Mesodermal cell (in vitro differentiated cells): ENCODE data around the gene IER3IP1.
"Not testable (repeated sequence)": the region's sequence is repeated elsewhere in the genome, so short reads cannot be mapped to it uniquely, and the experiment has no call there.

ENCODE experiments used
- H3K27ac ChIP-seq: 2 replicates; pipeline ENCODE4 v1.7.0; 2013; ENCODE audit warnings: mild to moderate bottlenecking, low read depth, low read length, moderate library complexity; ENCODE audit not compliant: severe bottlenecking
- H3K36me3 ChIP-seq: 2 replicates; pipeline ENCODE4 v1.7.1; 2013; ENCODE audit warnings: mild to moderate bottlenecking, low read length, moderate library complexity; ENCODE audit not compliant: control insufficient read depth, insufficient read depth
- H3K4me1 ChIP-seq: one replicate; pipeline ENCODE4 v1.7.1; 2013; ENCODE audit warnings: mild to moderate bottlenecking, low read length; ENCODE audit not compliant: insufficient read depth, control insufficient read depth, poor library complexity, severe bottlenecking
- H3K4me3 ChIP-seq: 2 replicates; pipeline ENCODE4 v1.7.0; 2013; ENCODE audit warnings: low read length, control low read depth, mild to moderate bottlenecking; ENCODE audit not compliant: insufficient read depth, poor library complexity, severe bottlenecking; ENCODE audit errors: extremely low read depth
- H3K9me3 ChIP-seq: 2 replicates; pipeline ENCODE4 v1.7.1; 2013; ENCODE audit warnings: mild to moderate bottlenecking, low read length, moderate library complexity; ENCODE audit not compliant: control insufficient read depth
- WGBS, 2 experiments: methylation state at CpG; one replicate each; pipeline ENCODE4 v1.1.5; 2013; ENCODE audit warnings: missing lambda C conversion rate in 2 of 2; ENCODE audit not compliant: insufficient coverage in 2 of 2; 5-methylcytosine and 5-hydroxymethylcytosine counted together

IER3IP1 gene

DNA sequence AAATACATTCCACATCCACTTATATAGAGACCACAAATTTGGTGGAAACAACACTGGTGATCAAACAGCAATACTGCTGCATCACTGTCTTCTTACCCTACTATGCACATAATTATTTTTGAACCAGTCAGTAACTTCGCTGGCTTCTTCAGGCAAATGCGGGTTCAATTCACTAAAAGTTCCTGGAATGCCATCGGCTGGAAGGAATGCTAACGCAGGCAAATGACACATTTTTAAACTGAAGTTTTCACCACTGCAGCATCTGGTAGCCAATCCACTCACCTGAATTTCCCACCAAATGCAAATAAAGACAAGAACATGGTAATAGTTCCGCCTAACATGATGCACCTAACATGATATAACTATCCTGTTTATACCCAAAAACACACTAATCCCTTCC, 15.9 kb downstream of the IER3IP1 start:
- Histone ChIP-seq H3K4me3 (no peak overlapping the region), H3K27ac (no peak overlapping the region), H3K4me1 (no peaks in the 10 kb centered on the region), H3K36me3 (peaks cover 17% of the 10 kb centered on the region), H3K9me3 (no peaks in the 10 kb centered on the region)
- 92% methylated on average over 5 of the region's 5 CpGs for WGBS, 2 experiments

DNA sequence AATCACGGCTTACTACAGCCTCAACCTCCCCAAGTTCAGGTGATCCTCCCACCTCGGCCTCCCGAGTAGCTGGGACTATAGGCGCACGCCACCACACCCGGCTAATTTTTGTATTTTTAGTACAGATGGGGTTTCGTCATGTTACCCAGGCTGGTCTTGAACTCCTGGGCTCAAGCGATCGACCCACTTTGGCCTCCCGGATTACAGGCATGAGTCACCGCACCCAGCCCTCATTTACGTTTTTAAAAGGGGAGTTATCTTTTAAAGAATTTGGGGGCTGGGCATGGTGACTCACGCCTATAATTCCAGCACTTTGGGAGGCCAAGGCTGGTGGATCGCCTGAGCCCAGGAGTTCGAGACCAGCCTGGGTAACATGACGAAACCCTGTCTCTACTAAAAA, 17.8 kb downstream of the IER3IP1 start:
- WGBS, 2 experiments, result 86 to 94% methylated on average over 11 to 14 of the region's 16 CpGs

DNA sequence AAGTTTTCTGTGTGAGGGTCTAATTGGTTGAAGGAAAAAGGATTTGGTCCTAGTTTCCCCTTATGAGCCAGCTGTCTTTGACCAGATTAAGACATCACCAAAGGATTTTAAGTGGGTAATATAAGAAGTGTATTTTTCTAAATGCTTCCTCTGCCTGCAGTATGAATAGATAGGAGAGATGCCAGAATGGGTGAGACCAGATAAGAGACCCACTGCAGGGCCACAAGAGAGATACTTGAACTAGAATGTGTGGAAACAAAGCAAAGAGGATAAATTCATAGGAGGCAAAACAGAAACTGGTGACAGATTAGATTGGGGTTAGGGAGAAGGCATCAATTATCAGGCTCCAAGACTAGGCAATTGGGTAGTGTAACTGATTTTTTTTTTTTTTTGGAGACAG, 24.7 kb downstream of the IER3IP1 start:
- peak overlapping the region; percentile 89 for H3K27ac ChIP-seq
- no peaks in the 10 kb centered on the region for H3K9me3 ChIP-seq
- H3K4me3 ChIP-seq, result peak overlapping the region; percentile 68
- peaks cover 11% of the 10 kb centered on the region for H3K4me1 ChIP-seq
- peaks cover 27% of the 10 kb centered on the region for H3K36me3 ChIP-seq

More for the DNA sequence above, 17.8 kb downstream of the IER3IP1 start:
- not testable (repeated sequence) for H3K9me3 ChIP-seq, H3K27ac ChIP-seq, H3K4me3 ChIP-seq, H3K4me1 ChIP-seq
- peaks cover 27% of the 10 kb centered on the region for H3K36me3 ChIP-seq

DNA sequence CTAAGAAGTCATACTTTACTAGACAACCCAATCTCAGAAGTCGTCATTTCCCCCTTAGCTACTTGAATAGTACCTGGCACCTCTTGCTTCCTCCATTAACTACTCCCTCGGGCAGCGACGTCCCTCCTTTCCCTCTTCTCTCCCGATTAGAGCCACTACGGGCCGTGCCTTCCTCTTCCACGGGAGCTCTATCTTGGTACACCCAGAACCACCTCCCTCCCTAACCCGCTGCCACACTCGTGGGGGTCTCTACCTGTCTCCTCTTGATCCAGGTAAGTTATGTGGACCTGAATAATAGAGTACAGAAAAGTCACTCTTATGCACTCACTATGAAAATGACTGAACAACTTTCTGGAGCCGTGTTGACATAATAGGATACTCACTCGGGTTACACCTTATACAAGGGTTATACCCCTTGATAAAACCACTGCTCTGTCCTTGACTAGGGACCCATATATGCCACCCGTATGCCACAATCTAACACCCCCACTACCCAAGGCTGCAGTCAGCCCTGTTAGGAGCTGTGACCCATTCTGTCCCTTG, 25.3 kb downstream of the IER3IP1 start:
- Histone ChIP-seq H3K27ac (peak overlapping the region; percentile 89), H3K36me3 (peaks cover 27% of the 10 kb centered on the region), H3K4me1 (peaks cover 11% of the 10 kb centered on the region), H3K4me3 (peak overlapping the region; percentile 68), H3K9me3 (no peaks in the 10 kb centered on the region)
- 15 to 25% methylated on average over 8 to 10 of the region's 13 CpGs for WGBS, 2 experiments

DNA sequence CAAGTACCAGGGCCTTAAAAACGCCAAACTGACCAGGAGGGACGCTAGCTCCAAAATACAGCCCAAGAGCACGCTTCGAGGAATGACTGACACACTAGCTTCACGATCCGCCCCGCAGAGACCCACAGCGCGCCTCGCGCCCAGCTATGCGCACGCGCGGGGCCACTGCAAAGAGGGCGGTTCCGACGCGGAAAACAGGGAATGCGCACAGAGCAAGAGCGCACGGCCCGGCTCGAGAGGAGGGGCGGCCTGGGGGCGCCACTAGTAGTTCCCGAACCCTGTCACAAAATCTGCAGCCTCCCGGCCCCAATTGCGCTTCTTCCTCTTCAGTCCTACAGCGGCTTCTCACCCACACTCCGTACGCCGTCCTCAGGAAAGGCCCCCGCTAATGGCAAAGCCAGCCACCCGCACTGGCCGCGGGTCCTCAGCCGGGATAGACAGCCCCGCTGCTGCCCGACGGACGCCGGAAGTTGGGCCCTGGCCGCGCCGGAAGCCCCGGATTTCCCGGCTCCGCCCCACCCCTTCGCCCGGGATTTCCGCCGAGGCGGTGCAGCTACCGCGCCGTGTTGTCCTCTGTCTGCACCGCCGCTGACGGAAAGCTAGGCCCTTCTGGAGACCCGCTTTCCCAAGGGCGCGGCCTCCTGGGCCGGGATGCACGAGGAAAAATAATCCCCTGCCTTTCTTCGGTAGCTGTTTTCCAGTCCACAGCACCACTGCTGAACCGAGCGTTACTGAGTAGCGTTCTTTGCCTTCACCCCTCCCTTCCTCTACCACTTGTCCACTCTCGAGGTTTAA, 25.9 kb downstream of the IER3IP1 start, which contains the start of gene HDHD2:
Gene HDHD2 (minus strand): TSS at position 472 of the 795 bp plus-strand sequence. CDS start 14,061 bp downstream, outside the sequence.
- Histone ChIP-seq H3K4me3 (peak within 1 kb of the TSS; percentile 68), H3K27ac (peak within 1 kb of the TSS; percentile 89), H3K36me3 (peaks cover 26% of the 10 kb centered on the region), H3K9me3 (no peaks in the 10 kb centered on the region), H3K4me1 (peaks cover 11% of the 10 kb centered on the region)
- WGBS, 2 experiments, result 0 to 1% methylated on average over 67 to 68 of the region's 70 CpGs

DNA sequence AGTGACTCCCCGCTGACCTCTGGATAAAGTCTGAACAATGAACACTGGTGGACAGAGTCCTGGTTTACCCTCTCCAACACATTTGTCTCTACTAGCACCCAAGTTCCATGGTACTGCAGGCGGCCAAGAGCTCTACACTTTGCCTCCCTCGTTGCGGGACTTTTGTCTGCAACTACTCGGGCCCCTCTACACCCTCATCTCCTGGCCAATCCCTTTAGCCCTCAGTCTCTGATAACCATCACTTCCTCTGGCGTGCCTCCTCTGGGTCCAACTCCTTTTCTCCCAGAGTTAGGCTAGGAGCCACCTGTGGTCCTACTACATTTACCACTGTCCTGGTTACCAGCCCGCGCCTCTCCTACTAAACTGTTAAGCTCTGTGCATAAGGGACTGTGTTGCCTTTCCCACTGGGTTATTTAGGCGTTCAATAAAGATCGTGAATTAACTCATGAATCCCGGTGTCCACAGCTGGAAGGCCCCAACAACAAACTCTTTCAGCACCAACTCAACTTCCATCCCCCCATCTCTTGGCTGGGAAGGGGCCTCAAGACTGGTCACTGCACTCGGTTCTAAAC, 26.6 kb downstream of the IER3IP1 start:
- peak overlapping the region; percentile 68 for H3K4me3 ChIP-seq
- H3K36me3 ChIP-seq, result peaks cover 21% of the 10 kb centered on the region
- peak overlapping the region; percentile 89 for H3K27ac ChIP-seq
- no peaks in the 10 kb centered on the region for H3K9me3 ChIP-seq
- 22 to 30% methylated on average over 9 to 11 of the region's 12 CpGs for WGBS, 2 experiments
- H3K4me1 ChIP-seq, result peaks cover 11% of the 10 kb centered on the region

DNA sequence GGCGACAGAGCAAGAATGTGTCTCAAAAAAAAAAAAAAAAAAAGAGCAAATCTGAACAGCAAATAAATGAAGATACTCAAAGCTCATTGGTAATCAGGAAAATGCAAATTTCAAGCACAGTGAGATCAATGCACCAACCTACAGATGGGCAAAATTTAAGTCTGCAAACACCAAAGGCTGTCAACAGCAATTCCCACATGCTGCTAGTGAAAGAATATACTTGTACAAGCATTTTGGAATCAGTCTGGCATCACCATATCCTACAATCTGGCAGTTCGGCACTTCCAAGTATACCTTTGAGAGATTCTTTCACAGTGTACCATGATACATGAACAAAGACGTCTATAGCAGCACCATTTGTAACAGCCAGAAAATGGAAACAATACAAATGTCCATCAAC, 30.0 kb downstream of the IER3IP1 start:
- Histone ChIP-seq H3K36me3 (peaks cover 10% of the 10 kb centered on the region), H3K9me3 (no peaks in the 10 kb centered on the region), H3K4me1 (peaks cover 4% of the 10 kb centered on the region), H3K4me3 (no peak overlapping the region), H3K27ac (no peak overlapping the region)
- WGBS, 2 experiments, result 94% methylated on average over 2 of the region's 3 CpGs; no CpG with 5 or more reads in 1 of the 2 experiments

DNA sequence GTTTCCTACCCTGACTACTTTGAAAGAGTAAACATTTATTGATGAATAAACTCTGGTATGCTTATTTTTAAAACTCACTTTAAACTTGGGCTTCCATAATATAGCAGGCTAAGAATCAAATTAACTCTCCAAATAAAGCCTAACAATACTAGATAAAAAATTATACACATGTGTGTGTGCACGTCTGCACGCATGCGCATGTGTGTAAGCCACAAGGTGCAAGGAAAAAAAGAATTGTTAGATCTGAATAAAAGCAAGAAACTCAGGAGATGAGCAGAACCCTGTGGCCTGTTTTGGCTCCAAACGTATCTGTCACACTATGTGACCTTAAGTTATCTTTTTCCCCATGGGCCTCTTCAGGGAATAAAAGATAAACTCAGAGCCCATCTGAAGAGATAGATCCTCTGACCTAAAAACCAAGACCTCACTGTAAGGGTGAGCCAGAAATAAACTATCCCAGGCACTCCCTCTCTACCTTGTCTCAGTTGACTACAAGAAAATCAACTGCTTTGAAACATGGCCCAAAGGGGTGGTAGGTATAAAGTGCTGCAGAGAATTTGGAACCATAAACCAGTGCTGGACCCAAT, 32.2 kb downstream of the IER3IP1 start:
- 94 to 100% methylated on average over 1 to 2 of the region's 4 CpGs for WGBS, 2 experiments

DNA sequence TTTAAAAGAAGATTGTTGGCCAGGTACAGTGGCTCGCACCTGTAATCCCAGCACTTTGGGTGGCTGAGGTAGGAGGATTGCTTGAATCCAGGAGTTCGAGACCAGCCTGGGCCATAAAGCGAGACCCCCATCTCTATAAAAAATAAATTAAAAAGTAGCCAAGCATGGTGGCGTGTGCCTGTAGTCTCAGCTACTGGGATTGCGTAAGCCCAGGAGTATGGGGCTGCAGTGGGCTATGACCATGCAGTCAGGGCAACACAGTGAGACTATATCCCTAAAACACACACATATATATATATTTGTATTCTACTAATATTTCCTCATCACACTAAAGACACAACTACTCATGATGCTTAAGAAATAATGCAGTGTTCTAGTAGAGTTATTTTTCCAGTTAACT, 33.0 kb downstream of the IER3IP1 start:
- Histone ChIP-seq H3K27ac (no peak overlapping the region), H3K4me1 (no peaks in the 10 kb centered on the region), H3K36me3 (peaks cover 15% of the 10 kb centered on the region), H3K9me3 (no peaks in the 10 kb centered on the region), H3K4me3 (no peak overlapping the region)
- 80 to 100% methylated on average over 1 to 2 of the region's 5 CpGs for WGBS, 2 experiments

More for the DNA sequence above, 32.2 kb downstream of the IER3IP1 start:
- no peak overlapping the region for H3K27ac ChIP-seq
- peaks cover 15% of the 10 kb centered on the region for H3K36me3 ChIP-seq
- H3K4me3 ChIP-seq, result no peak overlapping the region
- H3K9me3 ChIP-seq, result no peaks in the 10 kb centered on the region
- no peaks in the 10 kb centered on the region for H3K4me1 ChIP-seq

DNA sequence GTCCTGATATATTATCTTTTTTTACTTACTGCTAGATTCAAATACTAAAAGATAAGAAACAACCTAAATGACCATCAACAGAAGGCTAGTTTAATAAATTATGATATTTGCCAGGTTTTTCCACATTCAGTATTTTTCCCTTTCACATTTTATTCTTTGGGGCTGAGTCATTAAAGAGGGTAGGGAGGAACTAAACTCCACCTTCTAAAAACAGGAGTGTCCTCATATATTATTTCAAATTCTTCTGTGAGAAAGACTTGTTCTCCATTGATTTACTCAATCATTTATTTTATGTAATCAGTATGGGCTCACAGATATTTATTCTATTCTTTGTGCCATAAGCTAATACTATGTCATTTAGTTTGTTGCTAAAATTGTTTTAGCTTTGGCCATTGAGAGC, 34.9 kb downstream of the IER3IP1 start:
- Histone ChIP-seq H3K27ac (no peak overlapping the region), H3K9me3 (no peaks in the 10 kb centered on the region), H3K4me3 (no peak overlapping the region), H3K4me1 (no peaks in the 10 kb centered on the region), H3K36me3 (peaks cover 17% of the 10 kb centered on the region)
